HG03460 (cell line): ENCODE measurements around the gene RPTOR.
"Not testable (repeated sequence)": the region's sequence is repeated elsewhere in the genome, so short reads cannot be mapped to it uniquely, and the experiment has no call there.

Experiments
- ATAC-seq: cut with Tn5 transposase; IDR thresholded peaks from one replicate; pipeline ENCODE4 v1.9.1; 2021; ENCODE audit not compliant: unreplicated experiment

The RPTOR gene

GRCh38 chr17:80794281-80795089 is 249.8 kb downstream of the RPTOR start:
- ATAC-seq, result no peak

- no peak for ATAC-seq
Measured at GRCh38 chr17:80795090-80795580, 250.5 kb downstream of the RPTOR start.

- ATAC-seq, result no peak
Measured at GRCh38 chr17:80795754-80796153, 251.1 kb downstream of the RPTOR start.

GRCh38 chr17:80796430-80796861 is 251.8 kb downstream of the RPTOR start:
- no peak for ATAC-seq

GRCh38 chr17:80797222-80797621 is 252.6 kb downstream of the RPTOR start:
- ATAC-seq, result not testable (repeated sequence)

GRCh38 chr17:80797741-80798594 is 253.3 kb downstream of the RPTOR start:
- ATAC-seq, result no peak

GRCh38 chr17:80798595-80799537 is 254.2 kb downstream of the RPTOR start:
- ATAC-seq, result no peak

GRCh38 chr17:80799538-80800480 is 255.2 kb downstream of the RPTOR start:
- no peak for ATAC-seq

GRCh38 chr17:80800481-80801391 is 256.1 kb downstream of the RPTOR start:
- ATAC-seq, result no peak

GRCh38 chr17:80802626-80803450 is 258.2 kb downstream of the RPTOR start:
- ATAC-seq, result no peak

GRCh38 chr17:80803451-80804428 is 259.1 kb downstream of the RPTOR start:
- ATAC-seq, result no peak

- ATAC-seq, result no peak
Measured at GRCh38 chr17:80804466-80804865, 259.8 kb downstream of the RPTOR start.

- no peak for ATAC-seq
Measured at GRCh38 chr17:80805032-80805751, 260.6 kb downstream of the RPTOR start.

GRCh38 chr17:80807014-80807413 is 262.4 kb downstream of the RPTOR start:
- ATAC-seq, result no peak

GRCh38 chr17:80807882-80808281 is 263.2 kb downstream of the RPTOR start:
- no peak for ATAC-seq
